GM23248 (cell line): Measurements from ENCODE around the gene ARHGEF5.
"Not testable (repeated sequence)": the region's sequence is repeated elsewhere in the genome, so short reads cannot be mapped to it uniquely, and the experiment has no call there.

ENCODE experiments used
- EZH2 ChIP-seq: fragments of 200-600 bp; sonication (generic); IDR thresholded peaks from 2 replicates; pipeline ENCODE4 v1.6.1; 2018; ENCODE audit warnings: antibody characterized with exemption, mild to moderate bottlenecking; ENCODE audit not compliant: insufficient read depth, poor library complexity, severe bottlenecking
- EZH2phosphoT487 ChIP-seq: fragments of 200-600 bp; sonication (generic); IDR thresholded peaks from 2 replicates; pipeline ENCODE4 v1.6.1; 2018; ENCODE audit warnings: antibody characterized with exemption, moderate library complexity, mild to moderate bottlenecking, low read depth; ENCODE audit not compliant: insufficient read depth

DNA sequence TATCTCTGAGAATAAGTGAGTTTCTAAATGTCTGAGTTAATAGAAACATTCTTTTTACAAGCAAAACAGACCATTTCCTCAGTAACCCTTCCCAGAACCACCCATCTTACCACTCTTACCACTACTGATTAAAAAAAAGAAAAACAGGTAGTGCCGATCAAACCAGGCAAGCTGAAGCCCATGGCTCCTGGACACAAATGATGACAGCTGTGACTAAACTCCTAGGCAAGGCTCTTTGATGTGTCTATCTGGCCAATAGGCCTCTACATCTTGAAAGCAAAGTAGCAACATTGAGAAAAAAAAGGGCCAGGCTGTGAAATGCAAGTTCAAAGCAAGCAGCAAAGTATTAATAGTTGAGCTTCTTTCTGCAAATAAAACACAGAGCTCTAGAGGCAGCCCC is 6.6 kb upstream of the ARHGEF5 start:
- TF ChIP-seq EZH2, EZH2phosphoT487: not testable (repeated sequence)
